SJSA1 (cell line): ENCODE results near the gene CCDC174. TPM values are rescaled to one million over a fixed set of nuclear protein-coding genes. Genes with fewer than 3 reads are reported as not detected.
A peak's percentile ranks its signal among the peaks of the same experiment; 100 is the strongest.

Source experiments
- DNase-seq, 2 experiments: peaks; one replicate each; pipeline ENCODE4 v3.0.0-alpha.2; 2015 to 2020; ENCODE audit warnings: low spot score in 2 of 2, low read depth in 1 of 2
- H3K27ac ChIP-seq: fragments of 250-450 bp; sonication (Bioruptor Pico); 2 replicates; pipeline ENCODE4 v1.5.1; 2020; ENCODE audit warnings: mild to moderate bottlenecking, moderate library complexity
- H3K27me3 ChIP-seq: fragments of 250-450 bp; sonication (Bioruptor Pico); replicated peaks from 2 replicates; pipeline ENCODE4 v1.5.1; 2020; ENCODE audit warnings: mild to moderate bottlenecking, moderate library complexity
- H3K36me3 ChIP-seq: fragments of 250-450 bp; sonication (Bioruptor Pico); 2 replicates; pipeline ENCODE4 v1.5.1; 2020; ENCODE audit warnings: mild to moderate bottlenecking
- H3K4me1 ChIP-seq: fragments of 250-450 bp; sonication (Bioruptor Pico); replicated peaks from 2 replicates; pipeline ENCODE4 v1.6.1; 2021; ENCODE audit warnings: mild to moderate bottlenecking
- H3K4me3 ChIP-seq: fragments of 250-450 bp; sonication (Bioruptor Pico); 2 replicates; pipeline ENCODE4 v1.5.1; 2020; ENCODE audit warnings: mild to moderate bottlenecking
- H3K9me3 ChIP-seq: fragments of 250-450 bp; sonication (Bioruptor Pico); replicated peaks from 2 replicates; pipeline ENCODE4 v1.5.1; 2020; ENCODE audit warnings: mild to moderate bottlenecking
- total RNA-seq: library from RNA; depleted of rRNA; stranded (reverse); fragments of >200 nt; shearing (Covaris generic); gene quantifications from 2 replicates; pipeline ENCODE4 v1.2.3, GENCODE V29; 2014

CCDC174 gene
- total RNA-seq, 1 experiment from 2014 or later = 15.9 TPM

DNA sequence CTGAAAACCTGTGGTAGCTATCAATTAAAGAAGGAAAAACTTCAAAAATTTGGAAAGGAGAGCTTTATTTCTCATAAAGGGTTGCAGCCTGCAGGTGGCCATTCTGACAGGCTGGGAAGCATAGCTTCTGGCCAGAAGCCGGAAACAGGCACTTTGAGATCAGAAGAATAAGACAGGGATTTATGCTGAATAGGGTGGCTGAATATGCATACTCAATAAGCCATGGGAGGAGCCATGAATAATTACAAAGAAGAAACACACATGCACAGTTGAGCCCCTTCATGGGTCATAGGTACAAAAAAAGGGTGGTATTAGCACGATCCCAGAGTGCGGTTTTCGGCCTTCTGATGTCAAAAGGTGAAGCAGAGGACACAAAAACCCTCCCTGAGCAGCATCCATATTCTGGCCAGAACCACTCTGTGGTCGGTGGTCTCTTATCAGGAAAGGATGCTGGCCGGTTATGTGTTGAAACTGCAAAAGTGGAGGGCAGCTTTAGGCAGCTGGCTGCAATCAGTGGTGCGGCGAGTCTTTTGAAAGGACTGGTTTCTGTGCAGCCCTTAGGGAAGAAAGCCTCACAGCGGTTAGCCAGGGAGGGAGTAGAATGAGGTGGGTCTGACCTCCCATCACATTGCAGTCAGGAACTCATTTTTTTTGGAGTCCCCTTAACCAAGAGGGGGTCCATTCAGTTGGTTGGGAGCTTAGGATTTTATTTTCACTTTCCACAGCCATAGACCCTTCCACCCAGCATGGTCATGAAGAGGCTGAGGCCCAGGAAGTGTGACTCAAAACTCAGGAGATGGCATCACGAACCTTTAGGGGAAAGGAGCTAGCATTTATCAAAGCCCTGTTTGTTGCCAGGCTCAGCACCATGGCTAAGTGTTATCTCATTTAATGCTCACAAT, 34.7 kb upstream of the CCDC174 start:
- H3K9me3 ChIP-seq = no peaks in the 10 kb centered on the region
- no peaks in the 10 kb centered on the region for H3K36me3 ChIP-seq
- H3K27ac ChIP-seq = peak overlapping the region; percentile 77
- DNase-seq = peak in 1 of 2 experiments; percentile 88
- no peaks in the 10 kb centered on the region for H3K27me3 ChIP-seq
- H3K4me1 ChIP-seq = peaks cover 69% of the 10 kb centered on the region
- H3K4me3 ChIP-seq = no peak overlapping the region

DNA sequence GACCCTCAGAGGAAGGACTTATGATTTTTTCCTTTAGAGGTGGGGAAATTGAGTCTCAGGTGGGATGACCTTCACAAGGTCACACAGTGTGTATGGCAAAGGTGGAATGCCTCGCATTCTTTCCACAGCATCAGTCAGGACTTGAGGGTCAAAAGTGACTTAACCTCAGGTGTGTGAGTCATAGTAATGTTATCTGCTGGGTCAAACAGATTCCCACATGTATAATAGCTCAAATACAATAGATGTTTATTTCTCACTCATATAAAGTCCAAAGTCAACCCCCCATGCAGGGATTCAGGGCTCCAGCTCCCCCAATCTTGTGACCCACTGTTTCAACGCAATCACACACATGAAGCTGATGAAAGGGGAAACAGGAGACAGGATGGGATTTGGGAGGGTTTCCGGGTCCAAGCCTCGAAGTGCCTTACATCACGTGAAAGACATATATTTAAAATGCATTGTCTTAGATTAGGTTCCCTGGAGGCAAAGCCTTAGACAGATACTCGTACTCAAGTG, 34.0 kb upstream of the CCDC174 start:
- Histone ChIP-seq H3K4me3 (no peak overlapping the region), H3K36me3 (no peaks in the 10 kb centered on the region), H3K9me3 (no peaks in the 10 kb centered on the region), H3K27me3 (no peaks in the 10 kb centered on the region), H3K27ac (peak overlapping the region; percentile 77), H3K4me1 (peaks cover 75% of the 10 kb centered on the region)
- peak; percentile 63 to 87 for DNase-seq

DNA sequence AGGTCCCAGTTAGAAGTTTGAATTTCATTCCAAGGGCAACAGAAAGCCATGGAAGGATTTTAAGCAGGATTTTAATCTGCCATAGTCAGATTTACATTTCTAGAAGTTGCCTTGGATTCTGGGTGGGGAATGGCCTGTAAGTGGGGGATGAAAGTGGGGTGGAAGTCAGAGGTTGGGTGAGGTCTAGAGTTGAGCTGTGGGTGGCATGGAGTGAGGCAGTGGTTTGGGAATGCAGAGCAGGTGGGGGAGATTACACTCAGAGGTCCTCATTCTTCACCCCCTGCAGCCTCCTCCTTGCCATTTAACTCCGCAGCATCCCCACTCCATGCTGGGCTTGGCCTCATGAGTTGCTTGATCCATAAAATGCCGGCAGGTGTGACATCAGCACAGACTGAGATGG, 32.0 kb upstream of the CCDC174 start:
- Histone ChIP-seq H3K27ac (peak overlapping the region; percentile 77), H3K36me3 (peaks cover 3% of the 10 kb centered on the region; the same call in 1 of the 2 replicates), H3K9me3 (no peaks in the 10 kb centered on the region), H3K4me1 (peaks cover 84% of the 10 kb centered on the region), H3K4me3 (no peak overlapping the region), H3K27me3 (no peaks in the 10 kb centered on the region)
- peak; percentile 56 to 79 for DNase-seq

DNA sequence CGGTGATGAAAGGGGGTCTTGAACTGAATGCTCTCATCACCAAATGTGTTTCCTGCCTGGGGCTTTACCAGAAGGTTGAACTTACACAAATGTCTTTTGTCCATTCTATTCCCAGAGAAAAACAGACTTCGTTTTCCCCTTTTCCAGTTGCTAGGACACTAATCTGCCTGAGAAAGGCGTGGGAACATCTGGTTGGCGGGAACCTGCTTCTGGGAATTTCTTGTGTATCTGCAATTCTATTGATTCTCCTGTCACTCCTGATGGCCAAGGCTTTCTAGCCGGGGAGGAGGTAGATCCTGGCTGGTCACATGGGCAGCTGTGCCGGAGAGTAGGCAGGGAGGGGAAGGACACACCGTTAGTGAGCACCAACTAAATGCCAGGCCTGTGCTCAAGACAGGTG, 31.1 kb upstream of the CCDC174 start:
- H3K27ac ChIP-seq = peak overlapping the region; percentile 39
- no peaks in the 10 kb centered on the region for H3K27me3 ChIP-seq
- H3K36me3 ChIP-seq = peaks cover 3% of the 10 kb centered on the region; the same call in 1 of the 2 replicates
- no peak overlapping the region for H3K4me3 ChIP-seq
- no peaks in the 10 kb centered on the region for H3K9me3 ChIP-seq
- no peak for DNase-seq
- peaks cover 87% of the 10 kb centered on the region for H3K4me1 ChIP-seq

DNA sequence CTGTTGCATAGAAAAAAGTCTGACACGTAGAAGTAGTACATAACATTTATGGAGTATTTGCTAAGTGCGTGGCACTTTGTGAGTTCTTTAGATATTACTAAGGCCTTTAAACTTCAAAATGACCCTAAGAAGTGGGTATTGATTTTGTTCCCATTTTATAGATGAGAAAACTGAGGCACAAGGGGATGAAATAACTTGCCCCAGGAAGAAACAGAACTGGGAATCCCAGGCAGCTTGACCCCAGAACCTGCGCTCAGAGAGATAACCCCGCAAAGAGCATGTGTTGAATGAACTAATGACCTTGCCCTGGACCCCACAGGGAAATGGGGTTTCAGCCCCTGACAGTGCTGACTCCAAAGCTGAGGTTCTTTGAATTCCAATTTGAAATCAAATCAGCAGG, 30.5 kb upstream of the CCDC174 start:
- Histone ChIP-seq H3K36me3 (peaks cover 3% of the 10 kb centered on the region; the same call in 1 of the 2 replicates), H3K27ac (no peak overlapping the region)

DNA sequence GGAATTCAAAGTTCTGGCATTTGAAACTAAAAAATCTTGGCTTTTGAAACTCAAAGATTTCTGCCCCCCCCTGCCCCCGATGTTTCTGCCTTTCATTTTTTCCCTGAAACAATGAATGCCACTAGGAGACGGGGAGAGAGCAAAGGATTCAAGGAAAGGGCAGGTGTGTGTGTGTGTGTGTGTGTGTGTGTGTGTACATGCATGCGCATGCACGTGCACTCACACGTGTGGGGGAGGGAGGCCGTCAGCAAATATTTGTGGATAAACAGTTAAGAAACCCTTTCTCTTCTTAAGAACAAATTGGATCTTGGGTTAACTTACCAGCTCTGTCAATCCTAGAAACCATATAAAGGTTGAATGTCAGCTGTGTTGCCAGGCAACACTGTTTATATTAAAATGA, 29.2 kb upstream of the CCDC174 start:
- Histone ChIP-seq H3K4me3 (no peak overlapping the region), H3K27ac (no peak overlapping the region), H3K4me1 (peaks cover 86% of the 10 kb centered on the region), H3K36me3 (peaks cover 3% of the 10 kb centered on the region; the same call in 1 of the 2 replicates), H3K27me3 (no peaks in the 10 kb centered on the region), H3K9me3 (no peaks in the 10 kb centered on the region)
- no peak for DNase-seq

More for the DNA sequence above, 30.5 kb upstream of the CCDC174 start:
- H3K4me1 ChIP-seq = peaks cover 87% of the 10 kb centered on the region
- no peak for DNase-seq
- no peaks in the 10 kb centered on the region for H3K9me3 ChIP-seq
- no peak overlapping the region for H3K4me3 ChIP-seq
- H3K27me3 ChIP-seq = no peaks in the 10 kb centered on the region

DNA sequence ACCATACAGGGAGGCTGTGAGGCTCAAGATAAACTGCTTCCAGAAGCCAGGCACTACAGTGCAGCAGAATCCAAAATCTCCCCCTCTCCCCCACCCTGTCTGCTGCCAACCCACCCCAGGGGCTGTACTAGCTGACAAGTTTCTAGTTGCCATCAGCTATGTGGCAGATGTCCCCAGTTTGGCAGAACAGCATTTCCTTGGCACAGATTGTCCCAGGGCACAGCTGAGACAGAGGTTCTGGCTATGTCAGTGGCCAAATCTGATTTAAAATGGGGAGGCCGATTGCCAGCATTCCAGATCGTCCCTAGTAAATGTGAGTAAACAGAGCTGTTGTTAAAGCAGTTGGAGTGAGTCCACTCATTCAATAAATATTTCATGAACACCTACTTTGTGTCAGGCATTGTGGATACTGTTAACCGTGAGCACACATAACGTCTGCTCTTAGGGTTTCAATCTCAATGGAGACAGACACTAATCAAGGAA, 28.0 kb upstream of the CCDC174 start:
- DNase-seq = peak; percentile 60 to 62
- H3K27me3 ChIP-seq = no peaks in the 10 kb centered on the region

DNA sequence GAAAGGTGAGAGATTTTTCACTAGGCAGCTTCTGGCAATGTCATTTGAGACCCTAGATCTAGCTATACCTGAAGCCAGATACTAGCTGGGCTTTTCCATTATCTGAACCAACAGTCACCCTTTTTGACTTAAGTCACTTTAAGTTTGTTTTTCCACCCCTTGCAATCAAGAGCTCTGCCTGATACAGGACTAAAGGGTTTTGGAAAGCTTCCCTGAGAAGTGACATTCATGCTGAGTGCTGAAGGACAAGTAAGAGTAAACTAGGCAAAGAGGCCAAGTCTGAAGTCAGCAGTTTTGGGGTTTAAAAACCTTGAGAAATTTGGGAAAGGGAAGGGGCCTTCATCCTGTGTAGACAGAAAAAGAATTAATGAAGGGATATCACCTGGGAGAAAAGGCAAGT, 27.1 kb upstream of the CCDC174 start:
- H3K27me3 ChIP-seq = no peaks in the 10 kb centered on the region
- no peaks in the 10 kb centered on the region for H3K9me3 ChIP-seq
- H3K36me3 ChIP-seq = peaks cover 3% of the 10 kb centered on the region; the same call in 1 of the 2 replicates
- no peak for DNase-seq
- no peak overlapping the region for H3K4me3 ChIP-seq
- H3K27ac ChIP-seq = peak overlapping the region; percentile 84
- H3K4me1 ChIP-seq = peaks cover 82% of the 10 kb centered on the region

More for the DNA sequence above, 28.0 kb upstream of the CCDC174 start:
- H3K4me3 ChIP-seq = no peak overlapping the region
- no peaks in the 10 kb centered on the region for H3K9me3 ChIP-seq
- H3K36me3 ChIP-seq = peaks cover 3% of the 10 kb centered on the region; the same call in 1 of the 2 replicates
- peak overlapping the region; percentile 84 for H3K27ac ChIP-seq
- H3K4me1 ChIP-seq = peaks cover 86% of the 10 kb centered on the region

DNA sequence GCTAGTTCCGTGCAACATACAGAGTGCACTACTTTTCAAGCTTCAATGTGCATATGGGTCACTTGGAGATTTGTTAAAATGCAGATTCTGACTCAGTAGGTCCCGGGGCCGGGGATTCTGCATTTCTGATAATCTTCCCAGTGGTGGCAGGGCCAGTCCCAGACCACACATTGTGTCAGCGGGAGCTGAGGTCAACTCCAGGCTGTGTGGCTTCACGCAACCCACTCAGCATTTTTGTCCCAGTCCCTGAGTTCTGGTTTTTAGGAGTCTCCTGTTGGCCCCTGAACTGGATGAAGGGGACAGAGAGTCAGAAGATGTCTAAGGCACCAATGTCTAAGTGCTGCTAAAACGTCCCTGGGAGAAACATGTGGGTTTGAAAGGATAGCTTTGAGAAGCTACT, 26.1 kb upstream of the CCDC174 start:
- DNase-seq = peak; percentile 54 to 66
- peak overlapping the region; percentile 84 for H3K27ac ChIP-seq
- peaks cover 3% of the 10 kb centered on the region; the same call in 1 of the 2 replicates for H3K36me3 ChIP-seq
- H3K4me1 ChIP-seq = peaks cover 72% of the 10 kb centered on the region
- no peaks in the 10 kb centered on the region for H3K27me3 ChIP-seq
- H3K9me3 ChIP-seq = no peaks in the 10 kb centered on the region
- H3K4me3 ChIP-seq = no peak overlapping the region

DNA sequence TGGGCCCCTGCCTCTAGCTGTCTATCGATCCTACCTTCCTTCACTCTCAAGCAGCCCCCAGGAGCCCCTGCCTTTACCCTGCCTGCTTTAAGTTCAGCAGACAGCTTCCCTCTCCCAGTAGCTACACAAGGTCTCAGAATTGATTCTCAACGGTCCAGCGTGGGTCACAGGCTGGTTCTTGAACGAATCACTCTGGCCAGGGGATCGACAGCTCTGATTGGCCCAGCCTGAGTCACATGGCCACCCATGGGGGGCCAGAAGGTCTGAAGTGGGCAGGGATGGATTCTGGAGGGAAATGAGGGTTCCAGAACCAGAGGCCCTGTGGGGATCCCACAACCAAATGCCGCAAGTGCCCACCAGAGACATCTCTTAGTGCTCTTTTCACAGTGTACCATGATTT, 23.7 kb upstream of the CCDC174 start:
- Histone ChIP-seq H3K4me1 (peaks cover 62% of the 10 kb centered on the region), H3K27ac (peak overlapping the region; percentile 91), H3K4me3 (no peak overlapping the region)

DNA sequence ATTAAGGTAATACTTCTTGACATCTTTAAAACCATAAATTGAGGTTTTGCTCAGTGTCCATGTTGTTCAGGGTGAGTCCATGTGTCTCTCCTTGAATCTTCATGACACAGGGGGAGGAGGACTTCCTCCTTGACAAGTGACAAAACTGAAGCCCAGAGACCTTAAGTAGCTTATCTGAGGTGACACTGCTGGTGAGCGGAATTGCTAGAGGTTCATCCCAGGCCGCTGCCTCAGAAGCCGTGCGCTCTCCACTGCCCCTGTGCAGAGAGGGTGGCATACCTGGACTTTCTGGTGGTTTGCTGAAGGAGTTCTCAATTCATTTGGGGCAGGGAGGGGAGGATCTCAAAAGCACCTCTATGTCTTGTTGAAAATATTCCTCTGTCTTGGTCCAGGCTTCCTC, 23.2 kb upstream of the CCDC174 start:
- Histone ChIP-seq H3K4me3 (no peak overlapping the region), H3K4me1 (peaks cover 56% of the 10 kb centered on the region), H3K9me3 (no peaks in the 10 kb centered on the region), H3K27me3 (no peaks in the 10 kb centered on the region), H3K36me3 (peaks cover 3% of the 10 kb centered on the region; the same call in 1 of the 2 replicates), H3K27ac (peak overlapping the region; percentile 91)
- no peak for DNase-seq

More for the DNA sequence above, 23.7 kb upstream of the CCDC174 start:
- DNase-seq = no peak
- peaks cover 3% of the 10 kb centered on the region; the same call in 1 of the 2 replicates for H3K36me3 ChIP-seq
- no peaks in the 10 kb centered on the region for H3K9me3 ChIP-seq
- H3K27me3 ChIP-seq = no peaks in the 10 kb centered on the region

DNA sequence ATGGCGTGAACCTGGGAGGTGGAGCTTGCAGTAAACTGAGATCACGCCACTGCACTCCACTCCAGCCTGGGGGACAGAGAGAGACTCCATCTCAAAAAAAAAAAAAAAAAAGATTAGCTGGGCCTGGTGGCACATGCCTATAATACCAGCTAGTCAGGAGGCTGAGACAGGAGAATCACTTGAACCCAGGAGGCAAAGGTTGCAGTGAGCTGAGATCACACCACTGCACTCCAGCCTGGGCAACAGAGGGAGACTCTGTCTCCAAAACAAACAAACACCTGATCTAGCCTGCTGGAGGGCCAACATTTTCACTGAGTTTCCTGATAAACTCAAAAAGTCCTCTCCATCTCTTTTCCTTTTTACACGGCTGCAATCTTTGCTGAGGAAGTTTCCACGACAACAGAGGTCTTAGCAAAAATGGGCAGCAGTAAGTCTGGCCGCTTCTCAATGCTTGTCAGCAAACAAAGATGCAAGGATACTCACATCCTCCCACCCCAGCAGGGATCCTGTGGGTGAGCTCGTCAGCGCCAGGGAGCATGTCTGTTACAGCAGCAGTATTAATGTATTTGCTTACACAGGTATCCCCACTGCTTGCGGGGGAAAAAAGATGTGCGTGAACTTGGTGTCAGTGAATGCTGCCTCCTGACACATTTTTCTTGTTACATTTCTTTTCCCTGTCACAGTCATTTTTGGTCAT, 21.0 kb upstream of the CCDC174 start:
- no peaks in the 10 kb centered on the region for H3K36me3 ChIP-seq
- no peaks in the 10 kb centered on the region for H3K27me3 ChIP-seq
- H3K4me3 ChIP-seq = no peak overlapping the region
- H3K4me1 ChIP-seq = peaks cover 45% of the 10 kb centered on the region
- H3K27ac ChIP-seq = no peak overlapping the region
- no peaks in the 10 kb centered on the region for H3K9me3 ChIP-seq
- DNase-seq = no peak

DNA sequence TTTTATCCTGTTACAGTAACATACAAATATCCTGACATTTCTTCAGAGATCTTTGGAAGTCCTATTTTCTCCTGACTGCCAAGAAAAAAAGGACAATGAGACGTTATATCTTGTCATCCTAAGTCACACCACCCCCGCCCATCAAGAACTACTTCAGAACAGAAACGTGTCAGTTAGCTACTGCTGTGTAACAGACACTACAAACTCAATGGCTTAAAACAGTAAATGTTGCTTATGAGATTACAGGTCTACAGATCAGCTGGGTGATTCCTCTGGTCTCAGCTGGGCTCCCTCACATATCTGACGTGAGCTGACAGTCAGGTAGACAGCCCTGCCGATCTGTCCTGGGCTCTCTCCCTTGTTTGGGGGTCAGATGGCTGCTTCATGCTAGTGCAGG, 20.5 kb upstream of the CCDC174 start:
- Histone ChIP-seq H3K4me1 (peaks cover 41% of the 10 kb centered on the region), H3K36me3 (no peaks in the 10 kb centered on the region), H3K27ac (no peak overlapping the region), H3K4me3 (no peak overlapping the region), H3K9me3 (no peaks in the 10 kb centered on the region), H3K27me3 (no peaks in the 10 kb centered on the region)
- DNase-seq = no peak
